Fibroblast of lung (primary cell): ENCODE results near the gene NACA. TPM values are rescaled to one million over a fixed set of nuclear protein-coding genes. Genes with fewer than 3 reads are reported as not detected.

Experiments used
- DNase-seq, 2 donors: peaks; one replicate each; pipeline versions ENCODE4 v3.0.0 to v3.0.0-alpha.2; 2010; ENCODE audit warnings: low read depth in 2 of 2
- H2AFZ ChIP-seq: 2 replicates; pipeline ENCODE4 v1.5.1; 2012; ENCODE audit warnings: low read length, control low read depth, inconsistent platforms
- H3K27ac ChIP-seq: 2 replicates; pipeline ENCODE4 v1.5.1; 2011; ENCODE audit warnings: low read length, control low read depth; ENCODE audit not compliant: insufficient read depth
- H3K27me3 ChIP-seq: 2 replicates; pipeline ENCODE4 v1.5.1; 2011; ENCODE audit warnings: mild to moderate bottlenecking, low read length; ENCODE audit not compliant: control insufficient read depth, insufficient read depth
- H3K36me3 ChIP-seq: 2 replicates; pipeline ENCODE4 v1.5.1; 2011; ENCODE audit warnings: low read length; ENCODE audit not compliant: control insufficient read depth, insufficient read depth
- H3K4me1 ChIP-seq: 2 replicates; pipeline ENCODE4 v1.5.1; 2011; ENCODE audit warnings: low read length; ENCODE audit not compliant: control insufficient read depth, insufficient read depth; ENCODE audit errors: extremely low read depth
- H3K4me2 ChIP-seq: 2 replicates; pipeline ENCODE4 v1.5.1; 2011; ENCODE audit warnings: low read length, control low read depth; ENCODE audit not compliant: insufficient read depth; ENCODE audit errors: extremely low read depth
- H3K4me3 ChIP-seq, 4 experiments: fragments of 200-600 bp in 1 of 4; sonication (generic) in 1 of 4; replicated peaks in 1 of 4; 2 replicates each; pipeline ENCODE4 v1.5.1; 2011 to 2016; ENCODE audit warnings: low read length in 4 of 4, low read depth in 3 of 4, mild to moderate bottlenecking in 3 of 4, control low read depth in 2 of 4, inconsistent platforms in 1 of 4, mixed read lengths in 1 of 4; ENCODE audit not compliant: insufficient read depth in 1 of 4; ENCODE audit errors: control extremely low read depth in 1 of 4
- H3K79me2 ChIP-seq: 2 replicates; pipeline ENCODE4 v1.5.1; 2012; ENCODE audit warnings: mild to moderate bottlenecking, low read length, inconsistent platforms; ENCODE audit not compliant: control insufficient read depth, insufficient read depth
- H3K9ac ChIP-seq: 2 replicates; pipeline ENCODE4 v1.5.1; 2011; ENCODE audit warnings: mild to moderate bottlenecking, low read length, control low read depth; ENCODE audit not compliant: insufficient read depth
- H3K9me3 ChIP-seq: 2 replicates; pipeline ENCODE4 v1.5.1; 2012; ENCODE audit warnings: low read depth, low read length; ENCODE audit not compliant: control insufficient read depth, insufficient read depth
- H4K20me1 ChIP-seq: 2 replicates; pipeline ENCODE4 v1.5.1; 2011; ENCODE audit warnings: low read length; ENCODE audit not compliant: control insufficient read depth, insufficient read depth; ENCODE audit errors: extremely low read depth
- EZH2 ChIP-seq: IDR thresholded peaks from 2 replicates; pipeline ENCODE4 v1.5.1; 2012; ENCODE audit warnings: low read length, control low read depth, mild to moderate bottlenecking; ENCODE audit errors: missing control alignments
- polyA plus RNA-seq, 2 donors: library from polyadenylated mRNA; depleted of rRNA in 1 of 2; stranded (reverse) in 1 of 2; unstranded in 1 of 2; fragments of >200 nt; gene quantifications; 2 replicates each; pipeline ENCODE4 v1.2.1, GENCODE V29; 2011 to 2012; ENCODE audit warnings: missing spikeins in 1 of 2
- total RNA-seq: library from RNA; depleted of rRNA; stranded (reverse); fragments of >200 nt; gene quantifications from 2 replicates; pipeline ENCODE4 v1.2.1, GENCODE V29; 2014
- TF ChIP-seq, protein P1 (sequence below), 2 donors: IDR thresholded peaks in 1 of 2; conservative IDR thresholded peaks in 1 of 2; 1 replicate in 1 of 2; 2 replicates in 1 of 2; pipeline ENCODE4 v1.5.1; 2011 to 2012; ENCODE audit warnings: low read length in 2 of 2, control low read depth in 1 of 2, inconsistent platforms in 1 of 2, low read depth in 1 of 2, mild to moderate bottlenecking in 1 of 2

The NACA gene
- total and polyA plus RNA-seq, 2 donors (not counting 1 experiment from before 2014, with no cell fraction given) = 971 to 1,188 TPM

GRCh38 chr12:56723352-56723751, 1.7 kb downstream of the NACA start:
- Histone ChIP-seq H3K4me1 (peaks cover 7% of the 10 kb centered on the region), H3K9ac (peak overlapping the region; percentile 89), H4K20me1 (peaks cover 6% of the 10 kb centered on the region), H2AFZ (no peak overlapping the region), H3K9me3 (no peaks in the 10 kb centered on the region), H3K4me2 (peak overlapping the region; percentile 99), H3K27me3 (no peaks in the 10 kb centered on the region), H3K36me3 (peaks cover 13% of the 10 kb centered on the region), H3K79me2 (peaks cover 65% of the 10 kb centered on the region), H3K27ac (peak overlapping the region; percentile 92), H3K4me3 (peak overlapping the region; percentile 86 to 93 (median 91))
- no peak for DNase-seq
- TF ChIP-seq, protein P1, sequence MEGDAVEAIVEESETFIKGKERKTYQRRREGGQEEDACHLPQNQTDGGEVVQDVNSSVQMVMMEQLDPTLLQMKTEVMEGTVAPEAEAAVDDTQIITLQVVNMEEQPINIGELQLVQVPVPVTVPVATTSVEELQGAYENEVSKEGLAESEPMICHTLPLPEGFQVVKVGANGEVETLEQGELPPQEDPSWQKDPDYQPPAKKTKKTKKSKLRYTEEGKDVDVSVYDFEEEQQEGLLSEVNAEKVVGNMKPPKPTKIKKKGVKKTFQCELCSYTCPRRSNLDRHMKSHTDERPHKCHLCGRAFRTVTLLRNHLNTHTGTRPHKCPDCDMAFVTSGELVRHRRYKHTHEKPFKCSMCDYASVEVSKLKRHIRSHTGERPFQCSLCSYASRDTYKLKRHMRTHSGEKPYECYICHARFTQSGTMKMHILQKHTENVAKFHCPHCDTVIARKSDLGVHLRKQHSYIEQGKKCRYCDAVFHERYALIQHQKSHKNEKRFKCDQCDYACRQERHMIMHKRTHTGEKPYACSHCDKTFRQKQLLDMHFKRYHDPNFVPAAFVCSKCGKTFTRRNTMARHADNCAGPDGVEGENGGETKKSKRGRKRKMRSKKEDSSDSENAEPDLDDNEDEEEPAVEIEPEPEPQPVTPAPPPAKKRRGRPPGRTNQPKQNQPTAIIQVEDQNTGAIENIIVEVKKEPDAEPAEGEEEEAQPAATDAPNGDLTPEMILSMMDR (conservative IDR thresholded peaks at IDR 0.05 in 1 of 2, IDR thresholded peaks at IDR 0.05 in 1 of 2; ENCODE audit: low read depth in 1 of 2, low read length in 2 of 2) = no peak
- no peak for TF ChIP-seq EZH2

DNA sequence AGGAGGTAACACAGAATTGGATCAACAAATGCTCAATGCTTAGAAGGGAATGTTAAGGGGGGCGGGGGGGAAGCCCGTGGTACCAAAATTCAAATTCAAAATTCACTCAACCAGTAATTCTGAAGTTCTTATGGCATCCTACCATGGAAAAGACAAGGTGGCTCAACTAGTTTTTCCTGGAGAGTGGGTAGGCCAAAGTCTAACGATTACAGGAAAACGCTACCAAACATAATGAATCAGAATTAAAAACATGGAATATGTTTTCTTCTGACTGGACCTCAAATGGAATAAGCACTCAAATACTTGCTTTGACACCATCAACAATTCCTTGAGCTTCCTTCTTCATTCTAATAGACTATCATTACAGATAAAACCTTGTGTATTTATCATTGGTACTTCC, 2.3 kb downstream of the NACA start:
- no peak overlapping the region for H3K9ac ChIP-seq
- H4K20me1 ChIP-seq = peaks cover 6% of the 10 kb centered on the region
- no peaks in the 10 kb centered on the region for H3K9me3 ChIP-seq
- peaks cover 13% of the 10 kb centered on the region for H3K36me3 ChIP-seq
- peaks cover 7% of the 10 kb centered on the region for H3K4me1 ChIP-seq
- no peak for TF ChIP-seq EZH2
- TF ChIP-seq, protein P1 (conservative IDR thresholded peaks at IDR 0.05 in 1 of 2, IDR thresholded peaks at IDR 0.05 in 1 of 2; ENCODE audit: low read depth in 1 of 2, low read length in 2 of 2) = no peak
- peak overlapping the region; percentile 86 to 93 (median 91) for H3K4me3 ChIP-seq
- peak overlapping the region; percentile 99 for H3K4me2 ChIP-seq
- H2AFZ ChIP-seq = no peak overlapping the region
- H3K79me2 ChIP-seq = peaks cover 68% of the 10 kb centered on the region
- no peak for DNase-seq
- no peak overlapping the region for H3K27ac ChIP-seq
- H3K27me3 ChIP-seq = no peaks in the 10 kb centered on the region

DNA sequence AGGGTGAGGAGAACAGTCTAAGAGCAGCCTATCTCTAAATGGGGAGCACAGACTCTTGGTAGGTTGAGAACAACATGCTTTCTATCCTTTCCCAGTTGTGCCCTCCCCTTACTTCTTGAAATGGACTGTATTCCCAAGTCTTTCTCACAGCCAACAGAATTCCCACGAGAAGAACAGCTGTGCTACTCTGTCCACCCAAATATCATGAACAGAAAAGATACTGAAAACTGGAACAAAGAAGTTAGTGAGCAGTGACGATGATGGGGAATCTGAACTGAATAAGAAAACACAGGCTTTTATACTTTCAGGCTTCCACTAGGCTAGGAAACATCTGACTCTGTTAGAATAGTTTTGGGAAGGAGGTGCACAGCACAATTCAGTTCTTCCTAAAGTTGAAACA, 3.4 kb downstream of the NACA start:
- no peak for TF ChIP-seq EZH2
- TF ChIP-seq, protein P1 (conservative IDR thresholded peaks at IDR 0.05 in 1 of 2, IDR thresholded peaks at IDR 0.05 in 1 of 2; ENCODE audit: low read depth in 1 of 2, low read length in 2 of 2) = no peak
- Histone ChIP-seq H3K9ac (no peak overlapping the region), H3K4me2 (peak overlapping the region; percentile 45), H4K20me1 (peaks cover 6% of the 10 kb centered on the region), H3K27me3 (no peaks in the 10 kb centered on the region), H3K9me3 (no peaks in the 10 kb centered on the region), H3K4me3 (peak overlapping the region in 3 of 4 experiments; percentile 2 to 93 (median 40)), H3K36me3 (peaks cover 13% of the 10 kb centered on the region), H3K79me2 (peaks cover 74% of the 10 kb centered on the region), H3K4me1 (peaks cover 7% of the 10 kb centered on the region), H2AFZ (no peak overlapping the region), H3K27ac (no peak overlapping the region)
- DNase-seq = no peak
